Prostate gland (tissue), 2 donors: ENCODE data around the gene HAUS1.

Experiments
- POLR2A ChIP-seq: fragments of 450-650 bp; IDR thresholded peaks from one replicate; pipeline ENCODE4 v1.6.1; 2016; ENCODE audit warnings: antibody characterized with exemption, mild to moderate bottlenecking
- POLR2AphosphoS5 ChIP-seq: sonication (generic); formaldehyde crosslinking; IDR thresholded peaks from one replicate; pipeline ENCODE4 v1.6.1; 2017; ENCODE audit warnings: antibody characterized with exemption
- TF ChIP-seq, protein P1 (sequence below), 4 experiments: fragments of 200-600 bp in 2 of 4; fragments of 450-650 bp in 2 of 4; sonication (generic) in 2 of 4; IDR thresholded peaks; 1 replicate in 3 of 4; 2 replicates in 1 of 4; pipeline ENCODE4 v1.5.1; 2016 to 2019; ENCODE audit warnings: antibody characterized with exemption in 4 of 4, mild to moderate bottlenecking in 2 of 4, moderate library complexity in 2 of 4

DNA sequence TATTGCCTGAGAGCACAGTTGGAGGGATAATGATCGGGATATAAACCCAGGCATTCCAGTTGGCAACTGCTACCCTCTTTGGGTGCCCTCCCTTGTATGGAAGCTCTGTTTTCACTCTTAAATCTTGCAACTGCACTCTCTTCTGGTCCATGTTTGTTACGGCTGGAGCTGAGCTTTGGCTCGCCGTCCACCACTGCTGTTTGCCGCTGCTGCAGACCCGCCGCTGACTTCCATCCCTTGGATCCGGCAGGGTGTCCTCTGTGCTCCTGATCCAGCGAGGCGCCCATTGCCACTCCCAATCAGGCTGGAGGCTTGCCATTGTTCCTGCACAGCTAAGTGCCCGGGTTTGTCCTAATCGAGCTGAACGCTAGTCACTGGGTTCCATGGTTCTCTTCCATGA is 60.7 kb downstream of the HAUS1 start:
- TF ChIP-seq POLR2A (no peak), POLR2AphosphoS5 (no peak)
- TF ChIP-seq, protein P1, sequence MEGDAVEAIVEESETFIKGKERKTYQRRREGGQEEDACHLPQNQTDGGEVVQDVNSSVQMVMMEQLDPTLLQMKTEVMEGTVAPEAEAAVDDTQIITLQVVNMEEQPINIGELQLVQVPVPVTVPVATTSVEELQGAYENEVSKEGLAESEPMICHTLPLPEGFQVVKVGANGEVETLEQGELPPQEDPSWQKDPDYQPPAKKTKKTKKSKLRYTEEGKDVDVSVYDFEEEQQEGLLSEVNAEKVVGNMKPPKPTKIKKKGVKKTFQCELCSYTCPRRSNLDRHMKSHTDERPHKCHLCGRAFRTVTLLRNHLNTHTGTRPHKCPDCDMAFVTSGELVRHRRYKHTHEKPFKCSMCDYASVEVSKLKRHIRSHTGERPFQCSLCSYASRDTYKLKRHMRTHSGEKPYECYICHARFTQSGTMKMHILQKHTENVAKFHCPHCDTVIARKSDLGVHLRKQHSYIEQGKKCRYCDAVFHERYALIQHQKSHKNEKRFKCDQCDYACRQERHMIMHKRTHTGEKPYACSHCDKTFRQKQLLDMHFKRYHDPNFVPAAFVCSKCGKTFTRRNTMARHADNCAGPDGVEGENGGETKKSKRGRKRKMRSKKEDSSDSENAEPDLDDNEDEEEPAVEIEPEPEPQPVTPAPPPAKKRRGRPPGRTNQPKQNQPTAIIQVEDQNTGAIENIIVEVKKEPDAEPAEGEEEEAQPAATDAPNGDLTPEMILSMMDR (IDR thresholded peaks at IDR 0.05): no peak
